ENCODE data around the gene TMEM259.

The TMEM259 gene

DNA sequence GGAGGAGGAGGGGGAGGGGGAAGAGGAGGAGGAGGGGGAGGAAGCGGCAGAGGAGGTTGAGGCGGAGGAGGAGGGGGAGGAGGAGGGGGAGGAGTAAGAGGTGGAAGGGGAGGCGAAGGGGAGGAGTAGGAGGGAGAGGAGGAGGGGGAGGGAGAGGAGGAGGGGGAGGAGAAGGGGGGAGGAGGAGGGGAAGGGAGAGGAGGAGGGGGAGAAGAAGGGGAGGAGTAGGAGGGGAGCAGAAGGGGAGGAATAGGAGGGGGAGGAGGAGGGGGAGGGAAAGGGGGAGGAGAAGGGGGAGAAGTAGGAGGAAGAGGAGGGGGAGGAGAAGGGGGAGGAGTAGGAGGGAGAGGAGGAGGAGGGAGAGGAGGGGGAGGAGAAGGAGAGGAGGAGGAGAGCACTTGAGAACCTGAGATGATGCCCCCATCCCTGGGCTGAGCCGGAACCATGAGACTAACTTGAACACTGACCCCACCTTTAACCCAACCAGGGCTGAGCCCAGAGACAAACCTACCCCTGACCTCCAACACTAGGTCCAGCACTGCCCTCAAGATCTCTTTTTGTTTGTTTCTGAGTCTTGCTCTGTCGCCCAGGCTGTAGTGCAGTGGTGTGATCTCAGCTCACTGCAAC is 31.5 kb upstream of the TMEM259 start:
- Histone ChIP-seq H3K4me3 (ENCODE audit: low read depth, low read length) (no peak overlapping the region), H3K27ac (no peak overlapping the region), H3K27me3 (replicated peaks) (no peaks in the 10 kb centered on the region), H3K36me3 (replicated peaks) (no peaks in the 10 kb centered on the region)
- DNase-seq, result no peak
- in situ Hi-C loops (cut with HindIII; ENCODE audit: low pct_ligation_motif_present, low sequenced_read_pairs), result no loop called here
- TF ChIP-seq, protein P1, sequence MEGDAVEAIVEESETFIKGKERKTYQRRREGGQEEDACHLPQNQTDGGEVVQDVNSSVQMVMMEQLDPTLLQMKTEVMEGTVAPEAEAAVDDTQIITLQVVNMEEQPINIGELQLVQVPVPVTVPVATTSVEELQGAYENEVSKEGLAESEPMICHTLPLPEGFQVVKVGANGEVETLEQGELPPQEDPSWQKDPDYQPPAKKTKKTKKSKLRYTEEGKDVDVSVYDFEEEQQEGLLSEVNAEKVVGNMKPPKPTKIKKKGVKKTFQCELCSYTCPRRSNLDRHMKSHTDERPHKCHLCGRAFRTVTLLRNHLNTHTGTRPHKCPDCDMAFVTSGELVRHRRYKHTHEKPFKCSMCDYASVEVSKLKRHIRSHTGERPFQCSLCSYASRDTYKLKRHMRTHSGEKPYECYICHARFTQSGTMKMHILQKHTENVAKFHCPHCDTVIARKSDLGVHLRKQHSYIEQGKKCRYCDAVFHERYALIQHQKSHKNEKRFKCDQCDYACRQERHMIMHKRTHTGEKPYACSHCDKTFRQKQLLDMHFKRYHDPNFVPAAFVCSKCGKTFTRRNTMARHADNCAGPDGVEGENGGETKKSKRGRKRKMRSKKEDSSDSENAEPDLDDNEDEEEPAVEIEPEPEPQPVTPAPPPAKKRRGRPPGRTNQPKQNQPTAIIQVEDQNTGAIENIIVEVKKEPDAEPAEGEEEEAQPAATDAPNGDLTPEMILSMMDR (IDR thresholded peaks at IDR 0.05; ENCODE audit: low read depth, low read length, missing control alignments), result no peak

DNA sequence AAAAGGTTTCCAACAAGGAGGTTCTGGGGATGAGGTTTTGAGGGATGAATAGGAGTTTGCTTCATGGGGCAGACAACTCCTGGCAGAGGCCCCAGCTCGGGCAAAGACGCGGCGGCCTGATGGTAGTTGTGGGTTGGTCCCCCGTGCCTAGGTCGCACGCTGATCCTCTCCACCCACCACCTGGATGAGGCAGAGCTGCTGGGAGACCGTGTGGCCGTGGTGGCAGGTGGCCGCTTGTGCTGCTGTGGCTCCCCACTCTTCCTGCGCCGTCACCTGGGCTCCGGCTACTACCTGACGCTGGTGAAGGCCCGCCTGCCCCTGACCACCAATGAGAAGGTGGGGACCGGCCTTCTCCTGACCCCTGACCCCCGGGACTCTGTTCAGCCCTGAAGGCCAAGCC is 30.9 kb upstream of the TMEM259 start:
- H3K27me3 ChIP-seq (replicated peaks), result no peaks in the 10 kb centered on the region
- in situ Hi-C loops (cut with HindIII; ENCODE audit: low pct_ligation_motif_present, low sequenced_read_pairs), result no loop called here
- H3K4me3 ChIP-seq (ENCODE audit: low read depth, low read length), result no peak overlapping the region
- H3K27ac ChIP-seq, result no peak overlapping the region
- no peaks in the 10 kb centered on the region for H3K36me3 ChIP-seq (replicated peaks)
- TF ChIP-seq, protein P1 (IDR thresholded peaks at IDR 0.05; ENCODE audit: low read depth, low read length, missing control alignments), result no peak
- DNase-seq, result no peak

DNA sequence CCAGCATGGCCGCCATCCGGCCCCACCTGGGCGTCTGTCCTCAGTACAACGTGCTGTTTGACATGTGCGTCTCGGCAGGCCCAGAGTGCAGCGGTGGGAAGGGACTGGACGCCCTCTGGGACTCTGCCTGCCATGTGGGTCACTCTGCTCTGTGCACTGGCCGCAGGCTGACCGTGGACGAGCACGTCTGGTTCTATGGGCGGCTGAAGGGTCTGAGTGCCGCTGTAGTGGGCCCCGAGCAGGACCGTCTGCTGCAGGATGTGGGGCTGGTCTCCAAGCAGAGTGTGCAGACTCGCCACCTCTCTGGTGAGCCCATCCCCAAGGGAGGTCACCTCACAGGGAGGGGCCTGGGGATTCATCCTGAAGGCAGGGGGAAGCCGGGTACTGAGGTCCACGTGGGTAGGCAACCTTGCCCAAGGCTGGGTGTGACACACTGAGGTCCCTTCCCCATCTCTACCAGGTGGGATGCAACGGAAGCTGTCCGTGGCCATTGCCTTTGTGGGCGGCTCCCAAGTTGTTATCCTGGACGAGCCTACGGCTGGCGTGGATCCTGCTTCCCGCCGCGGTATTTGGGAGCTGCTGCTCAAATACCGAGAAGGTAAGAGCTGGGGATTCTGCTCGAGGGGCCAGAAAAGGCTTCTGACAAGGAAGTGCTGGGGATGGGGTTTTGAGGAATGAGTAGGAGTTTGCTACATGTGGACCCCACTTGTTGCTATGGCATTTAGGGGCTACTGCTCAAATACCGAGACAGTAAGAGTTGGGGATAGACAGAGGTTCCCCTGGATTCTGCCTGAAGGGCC is 30.3 kb upstream of the TMEM259 start:
- no peaks in the 10 kb centered on the region for H3K27me3 ChIP-seq (replicated peaks)
- H3K36me3 ChIP-seq (replicated peaks), result no peaks in the 10 kb centered on the region
- no peak overlapping the region for H3K27ac ChIP-seq
- no peak overlapping the region for H3K4me3 ChIP-seq (ENCODE audit: low read depth, low read length)
- TF ChIP-seq, protein P1 (IDR thresholded peaks at IDR 0.05; ENCODE audit: low read depth, low read length, missing control alignments), result no peak
- DNase-seq, result no peak
- in situ Hi-C loops (cut with HindIII; ENCODE audit: low pct_ligation_motif_present, low sequenced_read_pairs), result no loop called here

DNA sequence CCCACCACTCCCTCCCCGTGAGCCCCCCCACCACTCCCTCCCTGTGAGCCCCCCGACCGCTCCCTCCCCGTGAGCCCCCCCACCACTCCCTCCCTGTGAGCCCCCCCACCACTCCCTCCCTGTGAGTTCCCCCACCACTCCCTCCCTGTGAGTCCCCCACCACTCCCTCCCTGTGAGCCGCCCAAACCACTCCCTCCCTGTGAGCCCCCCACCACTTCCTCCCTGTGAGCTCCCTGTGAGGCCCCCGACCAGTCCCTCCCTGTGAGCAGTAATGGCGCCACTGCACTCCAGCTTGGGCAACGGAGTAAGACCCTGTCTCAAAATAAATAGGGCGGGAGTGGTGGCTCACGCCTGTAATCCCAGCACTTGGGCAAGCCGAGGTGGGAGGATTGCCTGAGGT is 28.9 kb upstream of the TMEM259 start:
- no peak for DNase-seq
- TF ChIP-seq, protein P1 (IDR thresholded peaks at IDR 0.05; ENCODE audit: low read depth, low read length, missing control alignments), result no peak
- no peaks in the 10 kb centered on the region for H3K27me3 ChIP-seq (replicated peaks)
- no peaks in the 10 kb centered on the region for H3K36me3 ChIP-seq (replicated peaks)
- H3K4me3 ChIP-seq (ENCODE audit: low read depth, low read length), result no peak overlapping the region
- in situ Hi-C loops (cut with HindIII; ENCODE audit: low pct_ligation_motif_present, low sequenced_read_pairs), result no loop called here
- no peak overlapping the region for H3K27ac ChIP-seq

DNA sequence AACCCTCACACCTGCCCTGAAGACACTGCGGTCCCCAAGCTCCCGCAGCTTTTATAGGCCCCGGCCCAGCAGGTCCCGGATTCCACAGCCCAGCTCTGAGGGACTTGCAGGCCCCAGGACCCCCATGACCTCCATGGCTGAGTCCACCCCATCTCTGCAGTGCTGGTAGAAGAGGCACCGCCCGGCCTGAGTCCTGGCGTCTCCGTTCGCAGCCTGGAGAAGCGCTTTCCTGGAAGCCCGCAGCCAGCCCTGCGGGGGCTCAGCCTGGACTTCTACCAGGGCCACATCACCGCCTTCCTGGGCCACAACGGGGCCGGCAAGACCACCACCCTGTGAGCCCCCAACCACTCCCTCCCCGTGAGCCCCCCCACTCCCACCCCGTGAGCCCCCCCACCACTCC is 28.2 kb upstream of the TMEM259 start:
- no peak overlapping the region for H3K27ac ChIP-seq
- H3K4me3 ChIP-seq (ENCODE audit: low read depth, low read length), result no peak overlapping the region
- in situ Hi-C loops (cut with HindIII; ENCODE audit: low pct_ligation_motif_present, low sequenced_read_pairs), result no loop called here
- no peaks in the 10 kb centered on the region for H3K27me3 ChIP-seq (replicated peaks)
- no peaks in the 10 kb centered on the region for H3K36me3 ChIP-seq (replicated peaks)
- no peak for DNase-seq
- TF ChIP-seq, protein P1 (IDR thresholded peaks at IDR 0.05; ENCODE audit: low read depth, low read length, missing control alignments), result no peak

Measured in brain microvascular endothelial cell (primary cell).